ENCODE measurements around the gene POLD3.

POLD3 gene

DNA sequence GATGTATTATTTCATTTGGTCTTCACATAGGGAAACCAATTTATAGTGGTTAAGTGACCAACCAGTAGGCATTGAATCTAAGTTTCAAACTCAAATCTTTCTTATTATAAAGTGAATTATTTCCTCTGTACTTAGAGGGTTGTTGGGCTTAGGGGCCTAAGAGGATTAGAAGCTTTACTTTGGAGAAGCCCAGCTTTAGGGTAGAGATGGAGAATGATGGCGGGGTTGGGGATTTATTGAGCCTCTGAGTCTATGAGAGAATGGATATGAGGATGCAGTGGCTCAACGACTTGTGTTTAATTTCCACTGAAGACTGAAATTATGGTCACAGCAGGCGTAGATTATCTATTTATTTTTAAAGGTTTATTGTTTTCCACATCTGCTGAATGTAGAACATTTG is 83.4 kb downstream of the POLD3 start:
- Histone ChIP-seq H3K9me3 (ENCODE audit: insufficient read depth, low read length) (no peaks in the 10 kb centered on the region), H3K9ac (ENCODE audit: low read length) (no peak overlapping the region), H3K4me1 (ENCODE audit: low read length) (no peaks in the 10 kb centered on the region), H3K4me2 (ENCODE audit: low read length) (no peak overlapping the region), H2AFZ (ENCODE audit: low read depth, low read length) (no peak overlapping the region), H3K27me3 (ENCODE audit: low read depth, low read length) (no peaks in the 10 kb centered on the region), H3K4me3 (ENCODE audit: low read length) (no peak overlapping the region), H3K27ac (ENCODE audit: low read length) (no peak overlapping the region), H4K20me1 (ENCODE audit: insufficient read depth, low read length) (no peaks in the 10 kb centered on the region), H3K36me3 (replicated peaks; ENCODE audit: low read depth, low read length) (peaks cover 6% of the 10 kb centered on the region), H3K79me2 (ENCODE audit: low read length) (no peaks in the 10 kb centered on the region)
- no peak for TF ChIP-seq EZH2phosphoT487 (IDR thresholded peaks at IDR 0.05; ENCODE audit: low read depth)
- TF ChIP-seq, protein P1, sequence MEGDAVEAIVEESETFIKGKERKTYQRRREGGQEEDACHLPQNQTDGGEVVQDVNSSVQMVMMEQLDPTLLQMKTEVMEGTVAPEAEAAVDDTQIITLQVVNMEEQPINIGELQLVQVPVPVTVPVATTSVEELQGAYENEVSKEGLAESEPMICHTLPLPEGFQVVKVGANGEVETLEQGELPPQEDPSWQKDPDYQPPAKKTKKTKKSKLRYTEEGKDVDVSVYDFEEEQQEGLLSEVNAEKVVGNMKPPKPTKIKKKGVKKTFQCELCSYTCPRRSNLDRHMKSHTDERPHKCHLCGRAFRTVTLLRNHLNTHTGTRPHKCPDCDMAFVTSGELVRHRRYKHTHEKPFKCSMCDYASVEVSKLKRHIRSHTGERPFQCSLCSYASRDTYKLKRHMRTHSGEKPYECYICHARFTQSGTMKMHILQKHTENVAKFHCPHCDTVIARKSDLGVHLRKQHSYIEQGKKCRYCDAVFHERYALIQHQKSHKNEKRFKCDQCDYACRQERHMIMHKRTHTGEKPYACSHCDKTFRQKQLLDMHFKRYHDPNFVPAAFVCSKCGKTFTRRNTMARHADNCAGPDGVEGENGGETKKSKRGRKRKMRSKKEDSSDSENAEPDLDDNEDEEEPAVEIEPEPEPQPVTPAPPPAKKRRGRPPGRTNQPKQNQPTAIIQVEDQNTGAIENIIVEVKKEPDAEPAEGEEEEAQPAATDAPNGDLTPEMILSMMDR (IDR thresholded peaks at IDR 0.05; ENCODE audit: low read depth, low read length), result no peak

DNA sequence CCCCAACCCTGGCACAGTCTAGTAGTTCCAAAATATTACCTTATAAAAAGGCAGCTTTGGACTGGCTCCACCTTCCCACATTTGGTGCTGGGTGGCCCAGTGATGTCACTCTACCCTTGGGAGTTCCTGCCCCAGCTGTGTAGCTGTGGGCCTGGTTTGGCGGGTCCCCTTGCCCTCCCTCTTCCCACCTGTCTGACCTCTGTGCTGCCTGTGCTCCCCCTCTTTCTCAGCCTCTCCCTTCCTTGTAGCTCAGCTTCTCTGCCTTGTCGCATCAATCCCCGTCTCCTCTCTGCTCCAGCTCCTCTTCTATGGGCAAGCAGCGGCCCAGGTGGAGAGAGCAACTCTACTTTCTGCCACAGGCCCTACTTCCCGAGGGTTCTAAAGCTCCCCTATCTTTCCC is 84.2 kb downstream of the POLD3 start:
- H3K36me3 ChIP-seq (replicated peaks; ENCODE audit: low read depth, low read length), result peaks cover 6% of the 10 kb centered on the region
- H4K20me1 ChIP-seq (ENCODE audit: insufficient read depth, low read length), result no peaks in the 10 kb centered on the region
- no peaks in the 10 kb centered on the region for H3K27me3 ChIP-seq (ENCODE audit: low read depth, low read length)
- H3K79me2 ChIP-seq (ENCODE audit: low read length), result no peaks in the 10 kb centered on the region
- no peak overlapping the region for H3K4me2 ChIP-seq (ENCODE audit: low read length)
- no peak overlapping the region for H2AFZ ChIP-seq (ENCODE audit: low read depth, low read length)
- no peak overlapping the region for H3K4me3 ChIP-seq (ENCODE audit: low read length)
- no peak overlapping the region for H3K27ac ChIP-seq (ENCODE audit: low read length)
- no peak overlapping the region for H3K9ac ChIP-seq (ENCODE audit: low read length)
- no peaks in the 10 kb centered on the region for H3K9me3 ChIP-seq (ENCODE audit: insufficient read depth, low read length)
- H3K4me1 ChIP-seq (ENCODE audit: low read length), result no peaks in the 10 kb centered on the region
- TF ChIP-seq EZH2phosphoT487 (IDR thresholded peaks at IDR 0.05; ENCODE audit: low read depth), result no peak
- TF ChIP-seq, protein P1 (IDR thresholded peaks at IDR 0.05; ENCODE audit: low read depth, low read length), result no peak

DNA sequence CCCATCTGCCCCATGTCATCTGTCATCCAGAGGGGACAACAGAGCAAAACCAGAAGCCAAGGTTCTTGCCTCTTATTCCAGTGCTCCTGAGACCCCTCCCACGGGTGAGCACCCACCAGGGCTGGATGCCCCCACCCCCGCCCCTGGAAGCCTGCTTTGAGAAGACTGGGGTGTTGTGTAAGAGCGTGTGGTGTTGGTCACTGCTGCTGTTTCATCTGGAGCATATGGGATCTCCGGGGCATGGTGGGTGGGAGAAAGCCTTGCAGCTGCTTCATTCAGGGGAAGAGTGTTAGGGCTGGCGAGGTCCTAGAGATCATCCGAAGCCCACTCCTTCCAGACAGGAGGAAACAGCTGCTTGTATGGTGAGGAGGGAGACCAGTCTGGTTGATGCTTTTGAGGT is 84.7 kb downstream of the POLD3 start:
- no peak overlapping the region for H2AFZ ChIP-seq (ENCODE audit: low read depth, low read length)
- TF ChIP-seq, protein P1 (IDR thresholded peaks at IDR 0.05; ENCODE audit: low read depth, low read length), result no peak
- no peak for TF ChIP-seq EZH2phosphoT487 (IDR thresholded peaks at IDR 0.05; ENCODE audit: low read depth)
- no peak overlapping the region for H3K27ac ChIP-seq (ENCODE audit: low read length)

DNA sequence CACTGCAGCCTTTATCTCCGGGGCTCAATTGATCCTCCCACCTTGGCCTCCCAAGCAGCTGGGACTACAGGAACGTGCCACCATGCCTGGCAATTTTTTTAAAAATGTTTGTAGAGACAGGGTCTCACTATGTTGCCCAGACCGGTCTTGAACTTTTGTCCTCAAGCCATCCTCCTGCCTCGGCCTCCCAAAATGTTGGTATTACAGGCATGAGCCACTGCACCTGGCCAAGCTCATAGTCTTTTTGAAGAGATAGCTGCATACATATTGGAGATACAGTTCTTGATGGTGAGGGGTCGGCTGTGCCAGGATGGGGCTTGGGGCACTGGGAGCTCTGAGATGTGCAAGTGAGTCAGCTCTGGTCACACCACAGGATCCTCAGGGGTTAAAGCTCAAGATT is 85.7 kb downstream of the POLD3 start:
- no peaks in the 10 kb centered on the region for H3K4me1 ChIP-seq (ENCODE audit: low read length)
- no peaks in the 10 kb centered on the region for H3K9me3 ChIP-seq (ENCODE audit: insufficient read depth, low read length)
- no peaks in the 10 kb centered on the region for H3K27me3 ChIP-seq (ENCODE audit: low read depth, low read length)
- H3K4me3 ChIP-seq (ENCODE audit: low read length), result no peak overlapping the region
- H3K27ac ChIP-seq (ENCODE audit: low read length), result no peak overlapping the region
- no peak overlapping the region for H2AFZ ChIP-seq (ENCODE audit: low read depth, low read length)
- no peaks in the 10 kb centered on the region for H3K79me2 ChIP-seq (ENCODE audit: low read length)
- TF ChIP-seq, protein P1 (IDR thresholded peaks at IDR 0.05; ENCODE audit: low read depth, low read length), result no peak
- TF ChIP-seq EZH2phosphoT487 (IDR thresholded peaks at IDR 0.05; ENCODE audit: low read depth), result no peak
- H3K9ac ChIP-seq (ENCODE audit: low read length), result no peak overlapping the region
- peaks cover 6% of the 10 kb centered on the region for H3K36me3 ChIP-seq (replicated peaks; ENCODE audit: low read depth, low read length)
- no peaks in the 10 kb centered on the region for H4K20me1 ChIP-seq (ENCODE audit: insufficient read depth, low read length)
- no peak overlapping the region for H3K4me2 ChIP-seq (ENCODE audit: low read length)

More for the DNA sequence above, 84.7 kb downstream of the POLD3 start:
- no peak overlapping the region for H3K9ac ChIP-seq (ENCODE audit: low read length)
- H3K4me3 ChIP-seq (ENCODE audit: low read length), result no peak overlapping the region
- H3K79me2 ChIP-seq (ENCODE audit: low read length), result no peaks in the 10 kb centered on the region
- no peaks in the 10 kb centered on the region for H3K27me3 ChIP-seq (ENCODE audit: low read depth, low read length)
- peaks cover 6% of the 10 kb centered on the region for H3K36me3 ChIP-seq (replicated peaks; ENCODE audit: low read depth, low read length)
- no peaks in the 10 kb centered on the region for H4K20me1 ChIP-seq (ENCODE audit: insufficient read depth, low read length)
- H3K9me3 ChIP-seq (ENCODE audit: insufficient read depth, low read length), result no peaks in the 10 kb centered on the region
- no peaks in the 10 kb centered on the region for H3K4me1 ChIP-seq (ENCODE audit: low read length)
- H3K4me2 ChIP-seq (ENCODE audit: low read length), result no peak overlapping the region
